Hepatocyte (in vitro differentiated cells): ENCODE data around the gene COL7A1.

Source experiments
- EZH2 ChIP-seq: fragments of 200-600 bp; sonication (generic); IDR thresholded peaks from 2 replicates; pipeline ENCODE4 v1.6.1; 2016; ENCODE audit warnings: antibody characterized with exemption, mild to moderate bottlenecking, borderline replicate concordance
- TF ChIP-seq, protein P1 (sequence below): fragments of 200-600 bp; sonication (generic); IDR thresholded peaks from 2 replicates; pipeline ENCODE4 v1.5.1; 2016; ENCODE audit warnings: antibody characterized with exemption, mild to moderate bottlenecking; ENCODE audit not compliant: poor library complexity

DNA sequence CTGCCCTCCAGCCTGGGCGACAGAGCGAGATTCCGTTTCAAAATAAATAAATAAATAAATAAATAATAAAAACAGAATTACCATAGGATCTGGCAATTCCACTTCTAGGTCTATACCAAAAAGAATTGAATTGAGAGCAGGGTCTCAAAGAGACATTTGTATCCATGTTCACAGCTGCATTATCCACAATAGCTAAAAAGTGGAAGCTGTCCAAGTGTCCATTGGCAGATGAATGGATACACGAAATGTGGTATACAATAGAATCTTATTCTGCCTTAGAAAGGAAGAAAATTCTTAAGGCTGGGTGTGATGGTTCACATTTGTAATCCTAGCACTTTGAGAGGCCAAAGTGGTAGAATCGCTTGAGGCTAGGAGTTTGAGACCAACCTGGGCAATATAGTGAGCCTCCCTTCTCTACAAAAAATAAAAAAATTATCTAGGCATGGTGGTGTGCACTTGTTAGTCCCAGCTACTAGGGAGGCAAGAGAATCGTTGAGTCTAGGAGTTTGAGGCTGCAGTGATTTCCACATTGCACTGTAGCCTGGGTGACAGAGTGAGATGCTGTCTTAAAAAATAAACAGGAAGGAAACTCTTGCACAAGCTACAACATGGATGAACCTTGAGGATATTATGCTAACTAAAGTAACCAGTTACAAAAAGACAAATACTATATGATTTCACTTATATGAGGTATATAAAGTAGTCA lies 62.7 kb downstream of the COL7A1 start:
- TF ChIP-seq, protein P1, sequence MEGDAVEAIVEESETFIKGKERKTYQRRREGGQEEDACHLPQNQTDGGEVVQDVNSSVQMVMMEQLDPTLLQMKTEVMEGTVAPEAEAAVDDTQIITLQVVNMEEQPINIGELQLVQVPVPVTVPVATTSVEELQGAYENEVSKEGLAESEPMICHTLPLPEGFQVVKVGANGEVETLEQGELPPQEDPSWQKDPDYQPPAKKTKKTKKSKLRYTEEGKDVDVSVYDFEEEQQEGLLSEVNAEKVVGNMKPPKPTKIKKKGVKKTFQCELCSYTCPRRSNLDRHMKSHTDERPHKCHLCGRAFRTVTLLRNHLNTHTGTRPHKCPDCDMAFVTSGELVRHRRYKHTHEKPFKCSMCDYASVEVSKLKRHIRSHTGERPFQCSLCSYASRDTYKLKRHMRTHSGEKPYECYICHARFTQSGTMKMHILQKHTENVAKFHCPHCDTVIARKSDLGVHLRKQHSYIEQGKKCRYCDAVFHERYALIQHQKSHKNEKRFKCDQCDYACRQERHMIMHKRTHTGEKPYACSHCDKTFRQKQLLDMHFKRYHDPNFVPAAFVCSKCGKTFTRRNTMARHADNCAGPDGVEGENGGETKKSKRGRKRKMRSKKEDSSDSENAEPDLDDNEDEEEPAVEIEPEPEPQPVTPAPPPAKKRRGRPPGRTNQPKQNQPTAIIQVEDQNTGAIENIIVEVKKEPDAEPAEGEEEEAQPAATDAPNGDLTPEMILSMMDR: no peak
- no peak for TF ChIP-seq EZH2
